Spleen (tissue), 7 donors: ENCODE measurements around the gene ODF2.

ENCODE experiments used
- CTCF ChIP-seq, 11 experiments: fragments of 200-600 bp in 7 of 11; fragments of 450-650 bp in 4 of 11; sonication (generic) in 4 of 11; IDR thresholded peaks in 8 of 11; conservative IDR thresholded peaks in 3 of 11; 1 replicate in 7 of 11; 2 replicates in 4 of 11; pipeline versions ENCODE4 v1.4.0 to v1.8.0; 2016 to 2021; ENCODE audit warnings: antibody characterized with exemption in 11 of 11, inconsistent platforms in 4 of 11, mild to moderate bottlenecking in 1 of 11
- POLR2A ChIP-seq, 3 donors: fragments of 450-650 bp; IDR thresholded peaks; one replicate each; pipeline ENCODE4 v1.5.1; 2017; ENCODE audit warnings: antibody characterized with exemption in 3 of 3, mild to moderate bottlenecking in 1 of 3
- donor health status: DM: no; HTN: no; CAD: no; lungs with moderate emphysema.
- donor health status: DM: no; HTN: no; CAD: no.
- donor health status: DM: no; HTN: no; CAD: no.

- no peak for TF ChIP-seq CTCF (IDR thresholded peaks at IDR 0.05 in 8 of 11, conservative IDR thresholded peaks at IDR 0.05 in 3 of 11)
- TF ChIP-seq POLR2A (IDR thresholded peaks at IDR 0.05), result no peak
These were observed 94.4 kb downstream of the ODF2 start for GRCh38 chr9:128550226-128550625.
